DOHH2 (cell line): Measurements from ENCODE around the gene CNN3.

Experiments
- CTCF ChIP-seq: fragments of 200-600 bp; sonication (generic); IDR thresholded peaks from one replicate; pipeline ENCODE4 v1.5.1; 2014; ENCODE audit warnings: antibody characterized with exemption, mild to moderate bottlenecking, low read depth, low read length; ENCODE audit not compliant: poor library complexity, severe bottlenecking
- EZH2phosphoT487 ChIP-seq: fragments of 200-600 bp; sonication (generic); IDR thresholded peaks from 2 replicates; pipeline ENCODE4 v1.6.1; 2017; ENCODE audit warnings: borderline replicate concordance, mild to moderate bottlenecking, antibody characterized with exemption, low read length, moderate library complexity, mixed read lengths

GRCh38 chr1:94876362-94876761, 50.5 kb downstream of the CNN3 start:
- no peak for TF ChIP-seq CTCF
- no peak for TF ChIP-seq EZH2phosphoT487
